ENCODE measurements around the gene NAV3.

The NAV3 gene

GRCh38 chr12:77938301-77938700 is 107.6 kb downstream of the NAV3 start:
- no peak for DNase-seq

- no peak for DNase-seq
These were observed 109.3 kb downstream of the NAV3 start for GRCh38 chr12:77940011-77940423.

- DNase-seq = no peak
These were observed 109.9 kb downstream of the NAV3 start for GRCh38 chr12:77940567-77940966.

GRCh38 chr12:77941401-77941800 is 110.7 kb downstream of the NAV3 start:
- no peak for DNase-seq

- DNase-seq = no peak
These were observed 112.8 kb downstream of the NAV3 start for GRCh38 chr12:77943466-77943865.

- no peak for DNase-seq
These were observed 115.9 kb downstream of the NAV3 start for GRCh38 chr12:77946541-77947061.

- DNase-seq = no peak
These were observed 116.6 kb downstream of the NAV3 start for GRCh38 chr12:77947330-77947729.

- DNase-seq = no peak
These were observed 117.1 kb downstream of the NAV3 start for GRCh38 chr12:77947746-77948145.

GRCh38 chr12:77949943-77950342 is 119.2 kb downstream of the NAV3 start:
- no peak for DNase-seq

- no peak for DNase-seq
These were observed 123.0 kb downstream of the NAV3 start for GRCh38 chr12:77953528-77954205.

GRCh38 chr12:77954206-77954555 is 123.5 kb downstream of the NAV3 start:
- no peak for DNase-seq

- no peak for DNase-seq
These were observed 126.4 kb downstream of the NAV3 start for GRCh38 chr12:77957062-77957461.

GRCh38 chr12:77963576-77964178 is 133.0 kb downstream of the NAV3 start:
- DNase-seq = no peak

GRCh38 chr12:77965790-77966189 is 135.1 kb downstream of the NAV3 start:
- DNase-seq = no peak

- no peak for DNase-seq
These were observed 137.3 kb downstream of the NAV3 start for GRCh38 chr12:77968021-77968420.

- no peak for DNase-seq
These were observed 137.9 kb downstream of the NAV3 start for GRCh38 chr12:77968571-77968970.

- no peak for DNase-seq
These were observed 142.9 kb downstream of the NAV3 start for GRCh38 chr12:77973579-77973978.

GRCh38 chr12:77974645-77975044 is 144.0 kb downstream of the NAV3 start:
- DNase-seq = no peak

GRCh38 chr12:77979597-77980250 is 149.0 kb downstream of the NAV3 start:
- no peak for DNase-seq

- DNase-seq = no peak
These were observed 150.1 kb downstream of the NAV3 start for GRCh38 chr12:77980782-77981181.

- no peak for DNase-seq
These were observed 153.2 kb downstream of the NAV3 start for GRCh38 chr12:77983859-77984258.

GRCh38 chr12:77992760-77993159 is 162.1 kb downstream of the NAV3 start:
- no peak for DNase-seq

GRCh38 chr12:77993658-77994057 is 163.0 kb downstream of the NAV3 start:
- no peak for DNase-seq
